GM21737 (cell line): Measurements from ENCODE around the gene KCNQ1OT1.

Experiments used
- ATAC-seq: cut with Tn5 transposase; IDR thresholded peaks from one replicate; pipeline ENCODE4 v1.9.1; 2021; ENCODE audit warnings: mild to moderate bottlenecking, moderate library complexity; ENCODE audit not compliant: unreplicated experiment

Gene KCNQ1OT1

GRCh38 chr11:2584812-2585565, 114.8 kb downstream of the KCNQ1OT1 start:
- ATAC-seq: no peak

- ATAC-seq: no peak
These were observed 115.4 kb downstream of the KCNQ1OT1 start for GRCh38 chr11:2584434-2584811.

- no peak for ATAC-seq
These were observed 116.2 kb downstream of the KCNQ1OT1 start for GRCh38 chr11:2583605-2583958.

GRCh38 chr11:2582946-2583604, 116.7 kb downstream of the KCNQ1OT1 start:
- no peak for ATAC-seq

- ATAC-seq: no peak
These were observed 117.3 kb downstream of the KCNQ1OT1 start for GRCh38 chr11:2582351-2582945.

- ATAC-seq: no peak
These were observed 117.9 kb downstream of the KCNQ1OT1 start for GRCh38 chr11:2581931-2582350.

GRCh38 chr11:2581151-2581930, 118.5 kb downstream of the KCNQ1OT1 start:
- no peak for ATAC-seq

GRCh38 chr11:2580571-2581001, 119.2 kb downstream of the KCNQ1OT1 start:
- ATAC-seq: no peak

GRCh38 chr11:2580061-2580421, 119.8 kb downstream of the KCNQ1OT1 start:
- no peak for ATAC-seq

- ATAC-seq: no peak
These were observed 120.3 kb downstream of the KCNQ1OT1 start for GRCh38 chr11:2579315-2580060.

- no peak for ATAC-seq
These were observed 120.9 kb downstream of the KCNQ1OT1 start for GRCh38 chr11:2578929-2579270.

GRCh38 chr11:2577991-2578928, 121.5 kb downstream of the KCNQ1OT1 start:
- no peak for ATAC-seq

- no peak for ATAC-seq
These were observed 122.5 kb downstream of the KCNQ1OT1 start for GRCh38 chr11:2577031-2577990.

- no peak for ATAC-seq
These were observed 123.2 kb downstream of the KCNQ1OT1 start for GRCh38 chr11:2576549-2576948.

- no peak for ATAC-seq
These were observed 123.7 kb downstream of the KCNQ1OT1 start for GRCh38 chr11:2576111-2576510.

GRCh38 chr11:2575591-2576051, 124.2 kb downstream of the KCNQ1OT1 start:
- no peak for ATAC-seq

GRCh38 chr11:2574553-2575535, 125.0 kb downstream of the KCNQ1OT1 start:
- ATAC-seq: no peak
